HL-60/S4 treated with phorbol 12-myristate 13-acetate at 8.2 ng/mL for 4 days and 3 days (cell line): ENCODE measurements around the gene POLA2.

ENCODE experiments used
- in situ Hi-C: fragments of 300-500 bp; cut with MboI; formaldehyde crosslinking; loops from 2 replicates; pipeline ENCODE4 v1.15.0; 2022; ENCODE audit warnings: low sequenced_read_pairs

Gene POLA2

GRCh38 chr11:65279741-65280440 lies 18.1 kb downstream of the POLA2 start:
- in situ Hi-C loops = loop anchor here (10.0 kb wide), 1 partner anchor 45 kb away; no protein-coding TSS in a partner anchor

GRCh38 chr11:65280646-65281045 lies 18.9 kb downstream of the POLA2 start:
- in situ Hi-C loops = no loop called here

- in situ Hi-C loops = no loop called here
These were observed 24.9 kb downstream of the POLA2 start for GRCh38 chr11:65286686-65287085.

- in situ Hi-C loops = no loop called here
These were observed 25.8 kb downstream of the POLA2 start for GRCh38 chr11:65287601-65288000.

- in situ Hi-C loops = no loop called here
These were observed 27.2 kb downstream of the POLA2 start for GRCh38 chr11:65288706-65289536.

- in situ Hi-C loops = no loop called here
These were observed 28.8 kb downstream of the POLA2 start for GRCh38 chr11:65290448-65291165.

- in situ Hi-C loops = no loop called here
These were observed 29.9 kb downstream of the POLA2 start for GRCh38 chr11:65291613-65292012.

GRCh38 chr11:65292890-65293289 lies 31.1 kb downstream of the POLA2 start:
- in situ Hi-C loops = no loop called here

GRCh38 chr11:65293909-65294381 lies 32.2 kb downstream of the POLA2 start:
- in situ Hi-C loops = no loop called here

GRCh38 chr11:65295001-65295400 lies 33.2 kb downstream of the POLA2 start:
- in situ Hi-C loops = no loop called here

GRCh38 chr11:65295571-65296341 lies 34.0 kb downstream of the POLA2 start:
- in situ Hi-C loops = no loop called here

GRCh38 chr11:65297026-65297672 lies 35.4 kb downstream of the POLA2 start:
- in situ Hi-C loops = no loop called here

- in situ Hi-C loops = no loop called here
These were observed 36.4 kb downstream of the POLA2 start for GRCh38 chr11:65298131-65298535.

- in situ Hi-C loops = no loop called here
These were observed 37.0 kb downstream of the POLA2 start for GRCh38 chr11:65298655-65299179.

- in situ Hi-C loops = no loop called here
These were observed 39.0 kb downstream of the POLA2 start for GRCh38 chr11:65300621-65301275.

GRCh38 chr11:65301491-65302329 lies 39.9 kb downstream of the POLA2 start:
- in situ Hi-C loops = no loop called here

- in situ Hi-C loops = no loop called here
These were observed 41.8 kb downstream of the POLA2 start for GRCh38 chr11:65303555-65303954.

GRCh38 chr11:65304110-65304509 lies 42.3 kb downstream of the POLA2 start:
- in situ Hi-C loops = no loop called here
